DND-41 (cell line): Measurements from ENCODE around the gene NFATC3.

Experiments
- ATAC-seq: fragments of 200-7000 bp; cut with Tn5 transposase; 3 replicates; pipeline ENCODE4 v1.9.1; 2021; ENCODE audit warnings: low read depth; ENCODE audit not compliant: insufficient read depth
- DNase-seq: peaks from one replicate; pipeline ENCODE4 v3.0.0-alpha.2; 2020
- H2AFZ ChIP-seq: 2 replicates; pipeline ENCODE4 v1.6.0; 2012; ENCODE audit warnings: low read depth, low read length
- H3K27ac ChIP-seq: 2 replicates; pipeline ENCODE4 v1.5.1; 2012; ENCODE audit warnings: low read length, inconsistent platforms
- H3K27me3 ChIP-seq: fragments of 200-600 bp; sonication (generic); 2 replicates; pipeline ENCODE4 v1.6.0; 2012; ENCODE audit warnings: low read length, mild to moderate bottlenecking, inconsistent platforms; ENCODE audit not compliant: insufficient read depth, poor library complexity
- H3K36me3 ChIP-seq: 2 replicates; pipeline ENCODE4 v1.5.1; 2012; ENCODE audit warnings: low read length, inconsistent platforms; ENCODE audit not compliant: insufficient read depth
- H3K4me1 ChIP-seq: 2 replicates; pipeline ENCODE4 v1.5.1; 2012; ENCODE audit warnings: mild to moderate bottlenecking, low read length; ENCODE audit not compliant: insufficient read depth
- H3K4me2 ChIP-seq: 2 replicates; pipeline ENCODE4 v1.6.0; 2012; ENCODE audit warnings: mild to moderate bottlenecking, moderate library complexity, low read length, inconsistent platforms; ENCODE audit not compliant: insufficient read depth
- H3K4me3 ChIP-seq, 2 experiments: fragments of 200-600 bp in 1 of 2; shearing (Covaris generic) in 1 of 2; 2 replicates each; pipeline ENCODE4 v1.5.1; 2012 to 2016; ENCODE audit warnings: inconsistent platforms in 2 of 2, low read length in 2 of 2, mild to moderate bottlenecking in 2 of 2, low read depth in 1 of 2, moderate library complexity in 1 of 2
- H3K79me2 ChIP-seq: 2 replicates; pipeline ENCODE4 v1.6.0; 2012; ENCODE audit warnings: low read length, inconsistent platforms; ENCODE audit not compliant: insufficient read depth
- H3K9ac ChIP-seq: 2 replicates; pipeline ENCODE4 v1.6.0; 2012; ENCODE audit warnings: low read depth, mild to moderate bottlenecking, inconsistent platforms, low read length, moderate library complexity
- H3K9me3 ChIP-seq: 2 replicates; pipeline ENCODE4 v1.5.1; 2012; ENCODE audit warnings: low read length, moderate library complexity, mild to moderate bottlenecking, inconsistent platforms; ENCODE audit not compliant: insufficient read depth, severe bottlenecking
- H4K20me1 ChIP-seq: 2 replicates; pipeline ENCODE4 v1.6.0; 2012; ENCODE audit warnings: low read length; ENCODE audit not compliant: insufficient read depth
- EZH2 ChIP-seq: IDR thresholded peaks from 3 replicates; pipeline ENCODE4 v1.6.1; 2012; ENCODE audit warnings: borderline replicate concordance, low read depth, mild to moderate bottlenecking, moderate library complexity, low read length, inconsistent platforms; ENCODE audit not compliant: severe bottlenecking
- TF ChIP-seq, protein P1 (sequence below): IDR thresholded peaks from 2 replicates; pipeline ENCODE4 v1.5.1; 2012; ENCODE audit warnings: borderline replicate concordance, low read length, moderate library complexity, mild to moderate bottlenecking; ENCODE audit not compliant: poor library complexity, severe bottlenecking; ENCODE audit errors: extremely low read depth

Gene NFATC3

DNA sequence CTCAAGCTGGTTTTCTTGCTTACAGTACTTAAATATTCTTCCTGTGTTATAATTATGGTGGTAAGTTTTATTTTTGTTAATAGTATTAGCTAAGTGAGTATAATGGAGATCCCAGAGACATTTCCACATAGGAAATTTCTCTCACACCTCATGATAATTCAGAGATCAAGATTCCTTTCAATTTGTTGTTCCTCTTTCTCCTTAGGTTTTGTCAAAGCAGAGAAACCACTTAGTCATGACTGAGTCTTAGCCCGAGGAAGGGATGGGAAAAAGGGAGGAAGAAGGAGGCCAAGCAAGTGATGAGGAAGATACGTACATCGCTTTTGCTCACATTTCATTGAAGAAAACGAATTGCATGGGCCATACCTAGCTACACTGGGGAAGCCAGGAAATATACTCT is 132.3 kb downstream of the NFATC3 start:
- no peak overlapping the region for H3K9ac ChIP-seq
- no peak overlapping the region for H3K4me3 ChIP-seq
- no peaks in the 10 kb centered on the region for H4K20me1 ChIP-seq
- ATAC-seq (no peak), DNase-seq (no peak)
- peaks cover 26% of the 10 kb centered on the region; the same call in 1 of the 2 replicates for H3K36me3 ChIP-seq
- H3K79me2 ChIP-seq: peaks cover 17% of the 10 kb centered on the region; the same call in 1 of the 2 replicates
- no peak overlapping the region for H2AFZ ChIP-seq
- TF ChIP-seq, protein P1, sequence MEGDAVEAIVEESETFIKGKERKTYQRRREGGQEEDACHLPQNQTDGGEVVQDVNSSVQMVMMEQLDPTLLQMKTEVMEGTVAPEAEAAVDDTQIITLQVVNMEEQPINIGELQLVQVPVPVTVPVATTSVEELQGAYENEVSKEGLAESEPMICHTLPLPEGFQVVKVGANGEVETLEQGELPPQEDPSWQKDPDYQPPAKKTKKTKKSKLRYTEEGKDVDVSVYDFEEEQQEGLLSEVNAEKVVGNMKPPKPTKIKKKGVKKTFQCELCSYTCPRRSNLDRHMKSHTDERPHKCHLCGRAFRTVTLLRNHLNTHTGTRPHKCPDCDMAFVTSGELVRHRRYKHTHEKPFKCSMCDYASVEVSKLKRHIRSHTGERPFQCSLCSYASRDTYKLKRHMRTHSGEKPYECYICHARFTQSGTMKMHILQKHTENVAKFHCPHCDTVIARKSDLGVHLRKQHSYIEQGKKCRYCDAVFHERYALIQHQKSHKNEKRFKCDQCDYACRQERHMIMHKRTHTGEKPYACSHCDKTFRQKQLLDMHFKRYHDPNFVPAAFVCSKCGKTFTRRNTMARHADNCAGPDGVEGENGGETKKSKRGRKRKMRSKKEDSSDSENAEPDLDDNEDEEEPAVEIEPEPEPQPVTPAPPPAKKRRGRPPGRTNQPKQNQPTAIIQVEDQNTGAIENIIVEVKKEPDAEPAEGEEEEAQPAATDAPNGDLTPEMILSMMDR: no peak
- TF ChIP-seq EZH2: no peak
- H3K9me3 ChIP-seq: no peaks in the 10 kb centered on the region
- no peak overlapping the region for H3K27ac ChIP-seq
- no peaks in the 10 kb centered on the region for H3K4me1 ChIP-seq
- no peak overlapping the region for H3K4me2 ChIP-seq
- H3K27me3 ChIP-seq: no peaks in the 10 kb centered on the region

- no peak overlapping the region for H3K9ac ChIP-seq
- H3K4me2 ChIP-seq: no peak overlapping the region
- peaks cover 26% of the 10 kb centered on the region; the same call in 1 of the 2 replicates for H3K36me3 ChIP-seq
- no peak overlapping the region for H3K27ac ChIP-seq
- H2AFZ ChIP-seq: no peak overlapping the region
- no peaks in the 10 kb centered on the region for H4K20me1 ChIP-seq
- H3K4me3 ChIP-seq: no peak overlapping the region
- H3K4me1 ChIP-seq: no peaks in the 10 kb centered on the region
- peaks cover 12% of the 10 kb centered on the region; the same call in 1 of the 2 replicates for H3K79me2 ChIP-seq
- no peaks in the 10 kb centered on the region for H3K27me3 ChIP-seq
- ATAC-seq: no peak
- DNase-seq: no peak
- H3K9me3 ChIP-seq: no peaks in the 10 kb centered on the region
- no peak for TF ChIP-seq EZH2
- TF ChIP-seq, protein P1: no peak
Measured at GRCh38 chr16:68219725-68220351, 134.7 kb downstream of the NFATC3 start.

DNA sequence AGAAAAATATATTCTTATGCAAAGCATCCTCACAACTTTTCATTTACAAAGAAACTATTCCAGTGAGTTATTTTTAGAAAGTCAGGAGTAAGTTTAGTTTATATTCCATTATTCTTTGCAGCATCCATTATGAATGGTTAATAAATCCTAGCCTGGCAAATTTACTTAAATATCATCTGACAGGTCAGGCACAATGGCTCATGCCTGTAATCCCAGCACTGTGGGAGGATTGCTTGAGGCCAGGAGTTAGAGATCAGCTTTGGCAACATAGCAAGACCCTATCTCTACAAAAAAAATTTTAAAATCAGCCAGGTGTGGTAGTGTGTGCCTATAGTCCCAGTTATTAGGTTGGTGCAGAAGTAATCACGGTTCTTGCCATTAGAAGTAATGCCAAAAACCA is 137.9 kb downstream of the NFATC3 start:
- no peak overlapping the region for H2AFZ ChIP-seq
- H3K4me2 ChIP-seq: no peak overlapping the region
- 0 out of 2 replicates have a peak, but pooled peaks cover 2% of the 10 kb centered on the region for H3K79me2 ChIP-seq
- no peaks in the 10 kb centered on the region for H3K9me3 ChIP-seq
- peaks cover 39% of the 10 kb centered on the region for H3K36me3 ChIP-seq
- TF ChIP-seq EZH2: no peak
- TF ChIP-seq, protein P1: no peak
- no peak overlapping the region for H3K27ac ChIP-seq
- no peak overlapping the region for H3K4me3 ChIP-seq
- no peaks in the 10 kb centered on the region for H3K4me1 ChIP-seq
- no peaks in the 10 kb centered on the region for H3K27me3 ChIP-seq
- no peak overlapping the region for H3K9ac ChIP-seq
- DNase-seq: no peak
- ATAC-seq: no peak
- H4K20me1 ChIP-seq: no peaks in the 10 kb centered on the region
